ENCODE data around the gene ANAPC1.

- no peak for TF ChIP-seq CTCF (IDR thresholded peaks at IDR 0.05; ENCODE audit: low read depth, low read length)
- TF ChIP-seq EZH2phosphoT487 (IDR thresholded peaks at IDR 0.05; ENCODE audit: low read depth), result no peak
Observed at GRCh38 chr2:111903930-111904439, 20.0 kb upstream of the ANAPC1 start.

Data from OCI-LY3 (cell line).